Measurements from ENCODE around the gene CEP57. TPM values are rescaled to one million over a fixed set of nuclear protein-coding genes. Genes with fewer than 3 reads are reported as not detected.
"Not testable (repeated sequence)": the region's sequence is repeated elsewhere in the genome, so short reads cannot be mapped to it uniquely, and the experiment has no call there.

Gene CEP57
- total RNA-seq, 1 experiment from 2014 or later, result 36.1 TPM

GRCh38 chr11:95796501-95796900, 6.2 kb downstream of the CEP57 start:
- no peak for DNase-seq (ENCODE audit: low spot score)

- DNase-seq (ENCODE audit: low spot score), result no peak
These were observed 9.2 kb downstream of the CEP57 start for GRCh38 chr11:95799546-95799945.

GRCh38 chr11:95800438-95800837, 10.1 kb downstream of the CEP57 start:
- DNase-seq (ENCODE audit: low spot score), result no peak

GRCh38 chr11:95802806-95803205, 12.5 kb downstream of the CEP57 start:
- no peak for DNase-seq (ENCODE audit: low spot score)

GRCh38 chr11:95803973-95804372, 13.7 kb downstream of the CEP57 start:
- no peak for DNase-seq (ENCODE audit: low spot score)

- no peak for DNase-seq (ENCODE audit: low spot score)
These were observed 15.6 kb downstream of the CEP57 start for GRCh38 chr11:95805869-95806268.

GRCh38 chr11:95806464-95806863, 16.2 kb downstream of the CEP57 start:
- DNase-seq (ENCODE audit: low spot score), result not testable (repeated sequence)

GRCh38 chr11:95811052-95811451, 20.8 kb downstream of the CEP57 start:
- not testable (repeated sequence) for DNase-seq (ENCODE audit: low spot score)

GRCh38 chr11:95816037-95816436, 25.7 kb downstream of the CEP57 start:
- DNase-seq (ENCODE audit: low spot score), result no peak

GRCh38 chr11:95821640-95822039, 31.3 kb downstream of the CEP57 start:
- no peak for DNase-seq (ENCODE audit: low spot score)

GRCh38 chr11:95827696-95828095, 37.4 kb downstream of the CEP57 start:
- no peak for DNase-seq (ENCODE audit: low spot score)

GRCh38 chr11:95829580-95830259, 39.4 kb downstream of the CEP57 start:
- no peak for DNase-seq (ENCODE audit: low spot score)

- DNase-seq (ENCODE audit: low spot score), result peak; percentile 74
These were observed 41.0 kb downstream of the CEP57 start for GRCh38 chr11:95831198-95831883.

- DNase-seq (ENCODE audit: low spot score), result peak; percentile 81
These were observed 42.5 kb downstream of the CEP57 start for GRCh38 chr11:95832763-95833162.

GRCh38 chr11:95833378-95833777, 43.1 kb downstream of the CEP57 start:
- DNase-seq (ENCODE audit: low spot score), result no peak

- DNase-seq (ENCODE audit: low spot score), result no peak
These were observed 45.1 kb downstream of the CEP57 start for GRCh38 chr11:95835351-95835750.

GRCh38 chr11:95835768-95836488, 45.6 kb downstream of the CEP57 start:
- peak; percentile 92 for DNase-seq (ENCODE audit: low spot score)

- no peak for DNase-seq (ENCODE audit: low spot score)
These were observed 54.9 kb downstream of the CEP57 start for GRCh38 chr11:95845167-95845566.

- DNase-seq (ENCODE audit: low spot score), result peak; percentile 84
These were observed 59.0 kb downstream of the CEP57 start for GRCh38 chr11:95849087-95849825.

- no peak for DNase-seq (ENCODE audit: low spot score)
These were observed 59.8 kb downstream of the CEP57 start for GRCh38 chr11:95850137-95850536.

- no peak for DNase-seq (ENCODE audit: low spot score)
These were observed 62.8 kb downstream of the CEP57 start for GRCh38 chr11:95853138-95853537.

- DNase-seq (ENCODE audit: low spot score), result no peak
These were observed 63.6 kb downstream of the CEP57 start for GRCh38 chr11:95853862-95854261.

All from H4 (cell line).